ENCODE data around the gene SLC25A21.
"Not testable (repeated sequence)": the region's sequence is repeated elsewhere in the genome, so short reads cannot be mapped to it uniquely, and the experiment has no call there.

The SLC25A21 gene

GRCh38 chr14:36869125-36869524 is 303.3 kb downstream of the SLC25A21 start:
- DNase-seq (ENCODE audit: low read depth), result no peak
- no peak overlapping the region for H3K4me3 ChIP-seq (ENCODE audit: low read depth, low read length)
- TF ChIP-seq, protein P1, sequence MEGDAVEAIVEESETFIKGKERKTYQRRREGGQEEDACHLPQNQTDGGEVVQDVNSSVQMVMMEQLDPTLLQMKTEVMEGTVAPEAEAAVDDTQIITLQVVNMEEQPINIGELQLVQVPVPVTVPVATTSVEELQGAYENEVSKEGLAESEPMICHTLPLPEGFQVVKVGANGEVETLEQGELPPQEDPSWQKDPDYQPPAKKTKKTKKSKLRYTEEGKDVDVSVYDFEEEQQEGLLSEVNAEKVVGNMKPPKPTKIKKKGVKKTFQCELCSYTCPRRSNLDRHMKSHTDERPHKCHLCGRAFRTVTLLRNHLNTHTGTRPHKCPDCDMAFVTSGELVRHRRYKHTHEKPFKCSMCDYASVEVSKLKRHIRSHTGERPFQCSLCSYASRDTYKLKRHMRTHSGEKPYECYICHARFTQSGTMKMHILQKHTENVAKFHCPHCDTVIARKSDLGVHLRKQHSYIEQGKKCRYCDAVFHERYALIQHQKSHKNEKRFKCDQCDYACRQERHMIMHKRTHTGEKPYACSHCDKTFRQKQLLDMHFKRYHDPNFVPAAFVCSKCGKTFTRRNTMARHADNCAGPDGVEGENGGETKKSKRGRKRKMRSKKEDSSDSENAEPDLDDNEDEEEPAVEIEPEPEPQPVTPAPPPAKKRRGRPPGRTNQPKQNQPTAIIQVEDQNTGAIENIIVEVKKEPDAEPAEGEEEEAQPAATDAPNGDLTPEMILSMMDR (IDR thresholded peaks at IDR 0.05; ENCODE audit: low read depth, low read length, missing control alignments), result no peak
- in situ Hi-C loops (cut with HindIII; ENCODE audit: low sequenced_read_pairs), result no loop called here

- no peak overlapping the region for H3K4me3 ChIP-seq (ENCODE audit: low read depth, low read length)
- in situ Hi-C loops (cut with HindIII; ENCODE audit: low sequenced_read_pairs), result no loop called here
- TF ChIP-seq, protein P1 (IDR thresholded peaks at IDR 0.05; ENCODE audit: low read depth, low read length, missing control alignments), result no peak
- DNase-seq (ENCODE audit: low read depth), result no peak
Measured at GRCh38 chr14:36866867-36867266, 305.5 kb downstream of the SLC25A21 start.

GRCh38 chr14:36863271-36863670 is 309.1 kb downstream of the SLC25A21 start:
- DNase-seq (ENCODE audit: low read depth), result no peak
- no peak overlapping the region for H3K4me3 ChIP-seq (ENCODE audit: low read depth, low read length)
- in situ Hi-C loops (cut with HindIII; ENCODE audit: low sequenced_read_pairs), result no loop called here
- TF ChIP-seq, protein P1 (IDR thresholded peaks at IDR 0.05; ENCODE audit: low read depth, low read length, missing control alignments), result no peak

DNA sequence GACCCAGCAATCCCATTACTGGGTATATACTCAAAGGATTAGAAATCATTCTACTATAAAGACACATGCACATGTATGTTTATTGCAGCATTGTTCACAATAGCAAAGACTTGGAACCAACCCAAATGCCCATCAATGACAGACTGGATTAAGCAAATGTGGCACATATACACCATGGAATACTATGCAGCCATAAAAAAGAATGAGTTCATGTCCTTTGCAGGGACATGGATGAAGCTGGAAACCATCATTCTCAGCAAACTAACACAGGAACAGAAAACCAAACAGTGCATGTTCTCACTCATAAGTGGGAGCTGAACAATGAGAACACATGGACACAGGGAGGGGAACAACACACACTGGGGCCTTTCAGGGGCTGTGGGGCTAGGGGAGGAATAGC is 310.2 kb downstream of the SLC25A21 start:
- H3K4me3 ChIP-seq (ENCODE audit: low read depth, low read length); DNase-seq (ENCODE audit: low read depth); in situ Hi-C loops (cut with HindIII; ENCODE audit: low sequenced_read_pairs): not testable (repeated sequence)

DNA sequence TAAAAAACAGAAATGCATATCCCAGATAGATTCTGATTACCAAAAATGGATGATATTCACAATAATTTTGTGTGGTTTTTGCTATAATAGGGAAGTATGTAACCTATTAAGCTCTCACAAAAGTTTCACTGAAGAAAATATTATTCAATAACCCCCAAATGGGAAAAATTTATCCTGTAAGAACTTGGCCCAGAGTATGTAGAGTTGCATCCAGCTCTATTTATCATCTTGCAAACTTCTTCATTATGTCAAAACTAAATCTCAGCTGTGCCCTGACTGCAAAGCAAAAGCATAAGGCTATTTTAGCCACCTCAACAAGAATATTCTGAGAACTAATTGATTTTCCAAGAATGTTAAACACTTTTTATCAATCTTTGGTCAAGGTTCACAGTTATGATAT is 311.6 kb downstream of the SLC25A21 start:
- H3K4me3 ChIP-seq (ENCODE audit: low read depth, low read length), result no peak overlapping the region
- TF ChIP-seq, protein P1 (IDR thresholded peaks at IDR 0.05; ENCODE audit: low read depth, low read length, missing control alignments), result no peak
- in situ Hi-C loops (cut with HindIII; ENCODE audit: low sequenced_read_pairs), result no loop called here
- no peak for DNase-seq (ENCODE audit: low read depth)

- no peak for DNase-seq (ENCODE audit: low read depth)
- TF ChIP-seq, protein P1 (IDR thresholded peaks at IDR 0.05; ENCODE audit: low read depth, low read length, missing control alignments), result no peak
- H3K4me3 ChIP-seq (ENCODE audit: low read depth, low read length), result no peak overlapping the region
- in situ Hi-C loops (cut with HindIII; ENCODE audit: low sequenced_read_pairs), result no loop called here
Measured at GRCh38 chr14:36859119-36859518, 313.3 kb downstream of the SLC25A21 start.

- TF ChIP-seq, protein P1 (IDR thresholded peaks at IDR 0.05; ENCODE audit: low read depth, low read length, missing control alignments), result no peak
- DNase-seq (ENCODE audit: low read depth), result no peak
- H3K4me3 ChIP-seq (ENCODE audit: low read depth, low read length), result no peak overlapping the region
- in situ Hi-C loops (cut with HindIII; ENCODE audit: low sequenced_read_pairs), result no loop called here
Measured at GRCh38 chr14:36857842-36858445, 314.5 kb downstream of the SLC25A21 start.

All from astrocyte of the cerebellum (primary cell).